ENCODE data around the gene GSTK1.
A peak's percentile ranks its signal among the peaks of the same experiment; 100 is the strongest.
"Not testable (repeated sequence)": the region's sequence is repeated elsewhere in the genome, so short reads cannot be mapped to it uniquely, and the experiment has no call there.

Gene GSTK1

GRCh38 chr7:143259765-143260164, 3.5 kb upstream of the GSTK1 start:
- no peak overlapping the region for H3K4me3 ChIP-seq (replicated peaks; ENCODE audit: insufficient read depth, low read length)
- no peaks in the 10 kb centered on the region for H3K27me3 ChIP-seq (ENCODE audit: insufficient read depth, poor library complexity, severe bottlenecking)
- TF ChIP-seq CTCF (IDR thresholded peaks at IDR 0.05; ENCODE audit: insufficient read depth, low read length) (no peak), POLR2AphosphoS5 (IDR thresholded peaks at IDR 0.05; ENCODE audit: low read depth) (no peak), REST (IDR thresholded peaks at IDR 0.05; ENCODE audit: insufficient replicate concordance, low read depth) (no peak), GABPA (IDR thresholded peaks at IDR 0.05; ENCODE audit: low read depth) (no peak)
- no peak overlapping the region for H3K27ac ChIP-seq (replicated peaks)
- DNase-seq (ENCODE audit: low read depth in 1 of 2, low spot score in 1 of 2), result no peak

GRCh38 chr7:143261901-143262300, 1.3 kb upstream of the GSTK1 start:
- no peak for TF ChIP-seq SPI1 (IDR thresholded peaks at IDR 0.05; ENCODE audit: borderline replicate concordance, low read depth)
- TF ChIP-seq GABPA (IDR thresholded peaks at IDR 0.05; ENCODE audit: low read depth), result no peak
- no peak for TF ChIP-seq POLR2AphosphoS5 (IDR thresholded peaks at IDR 0.05; ENCODE audit: low read depth)
- TF ChIP-seq CTCF (IDR thresholded peaks at IDR 0.05; ENCODE audit: insufficient read depth, low read length), result no peak
- TF ChIP-seq REST (IDR thresholded peaks at IDR 0.05; ENCODE audit: insufficient replicate concordance, low read depth), result no peak
- Histone ChIP-seq H3K4me3 (replicated peaks; ENCODE audit: insufficient read depth, low read length) (no peak overlapping the region), H3K27me3 (ENCODE audit: insufficient read depth, poor library complexity, severe bottlenecking) (no peaks in the 10 kb centered on the region), H3K27ac (replicated peaks) (no peak overlapping the region)
- DNase-seq (ENCODE audit: low read depth in 1 of 2, low spot score in 1 of 2), result no peak

- not testable (repeated sequence) for DNase-seq (ENCODE audit: low read depth in 1 of 2, low spot score in 1 of 2); H3K27me3 ChIP-seq (ENCODE audit: insufficient read depth, poor library complexity, severe bottlenecking)
- Histone ChIP-seq H3K4me3 (replicated peaks; ENCODE audit: insufficient read depth, low read length) (peak overlapping the region; percentile 63), H3K27ac (replicated peaks) (peak overlapping the region; percentile 76)
Measured at GRCh38 chr7:143264196-143264568, 941 bp downstream of the GSTK1 start.

- DNase-seq (ENCODE audit: low read depth in 1 of 2, low spot score in 1 of 2), result no peak
- no peak for TF ChIP-seq CTCF (IDR thresholded peaks at IDR 0.05; ENCODE audit: insufficient read depth, low read length)
- TF ChIP-seq GABPA (IDR thresholded peaks at IDR 0.05; ENCODE audit: low read depth), result no peak
- no peak for TF ChIP-seq REST (IDR thresholded peaks at IDR 0.05; ENCODE audit: insufficient replicate concordance, low read depth)
- TF ChIP-seq SPI1 (IDR thresholded peaks at IDR 0.05; ENCODE audit: borderline replicate concordance, low read depth), result peak; percentile 78
- Histone ChIP-seq H3K4me3 (replicated peaks; ENCODE audit: insufficient read depth, low read length) (no peak overlapping the region), H3K27me3 (ENCODE audit: insufficient read depth, poor library complexity, severe bottlenecking) (no peaks in the 10 kb centered on the region), H3K27ac (replicated peaks) (no peak overlapping the region)
Measured at GRCh38 chr7:143265017-143265693, 1.9 kb downstream of the GSTK1 start.
